H1 (cell line): ENCODE data around the gene PEX13. TPM values are rescaled to one million over a fixed set of nuclear protein-coding genes. Genes with fewer than 3 reads are reported as not detected.

Source experiments
- polyA plus RNA-seq, 7 experiments: library from polyadenylated mRNA; depleted of rRNA in 3 of 7; stranded (reverse) in 5 of 7; unstranded in 2 of 7; fragments of >200 nt in 5 of 7; fragments of 200-250 nt in 2 of 7; gene quantifications; 1 replicate in 5 of 7; 2 replicates in 1 of 7; 4 replicates in 1 of 7; pipeline versions ENCODE4 v1.2.1 to v1.2.3, GENCODE V29; 2011 to 2013; ENCODE audit warnings: missing spikeins in 2 of 7, mixed read lengths in 2 of 7
- small RNA-seq: library from polyadenylated mRNA; stranded (forward); fragments of <200 nt; extraction: miRNeasy Mini kit (QIAGEN cat#:217004); gene quantifications from one replicate; pipeline ENCODE3, GENCODE V24; 2013; ENCODE audit not compliant: insufficient read depth
- total RNA-seq: library from RNA; stranded (reverse); fragmentation: NEBNext Ultra II Directional; extraction: Animal tissue kit (Norgen Biotek cat#: 25700); gene quantifications from 2 replicates; pipeline ENCODE4 v1.2.1, GENCODE V29; 2021

PEX13 gene
- total and polyA plus RNA-seq, 2 of the 8 experiments (the other 6 are each of a cell fraction or from before 2014, with no cell fraction given): 16.8 to 22.3 TPM

Small RNA genes within 50 kb of the gene (small RNA-seq; reads per million reads assigned to genes)
- gene RNA5SP95: not detected

Other genes starting within 250 kb of the PEX13 start
- gene REL, start 136.1 kb upstream of the PEX13 start, total RNA-seq: 6.3 and 7.5 TPM in 2 replicates
- gene REL, start 136.1 kb upstream of the PEX13 start, polyA plus RNA-seq (2011; rRNA removed): 1.5 and 1.6 TPM in 2 replicates
- gene PUS10, start 535 bp downstream of the PEX13 start, total RNA-seq: 2.2 and 3.1 TPM in 2 replicates
- gene PUS10, start 535 bp downstream of the PEX13 start, polyA plus RNA-seq (2011; rRNA removed): 1.3 TPM in 2 replicates
- 12.0 and 12.1 TPM in 2 replicates for gene SANBR, start 48.2 kb downstream of the PEX13 start, total RNA-seq
- gene SANBR, start 48.2 kb downstream of the PEX13 start, polyA plus RNA-seq (2011; rRNA removed): 3.4 and 3.5 TPM in 2 replicates
- 9.0 and 9.3 TPM in 2 replicates for gene C2orf74, start 144.5 kb downstream of the PEX13 start, total RNA-seq
- gene C2orf74, start 144.5 kb downstream of the PEX13 start, polyA plus RNA-seq (2011; rRNA removed): 1.7 and 2.6 TPM in 2 replicates